Keratinocyte (primary cell): ENCODE data around the gene PYDC1. TPM values are rescaled to one million over a fixed set of nuclear protein-coding genes. Genes with fewer than 3 reads are reported as not detected.

Experiments used
- DNase-seq: peaks from one replicate; pipeline ENCODE4 v3.0.0-alpha.2; 2011; ENCODE audit warnings: low read depth, missing footprints, low spot score
- FAIRE-seq: peaks from 2 replicates; lab custom pipeline; 2011; peaks lifted over from hg19 to GRCh38; lab: Jason Lieb, UNC
- H2AFZ ChIP-seq: 2 replicates; pipeline ENCODE4 v1.6.0; 2012; ENCODE audit warnings: low read length, control low read depth, inconsistent platforms; ENCODE audit not compliant: control insufficient read depth
- H3K27ac ChIP-seq: 2 replicates; pipeline ENCODE4 v1.5.1; 2011; ENCODE audit warnings: low read length; ENCODE audit not compliant: control insufficient read depth, insufficient read depth
- H3K27me3 ChIP-seq: 3 replicates; pipeline ENCODE4 v1.6.0; 2011; ENCODE audit warnings: low read length; ENCODE audit not compliant: control insufficient read depth, insufficient read depth; ENCODE audit errors: extremely low read depth
- H3K36me3 ChIP-seq, 2 experiments: 2 replicates in 1 of 2; 3 replicates in 1 of 2; pipeline ENCODE4 v1.5.1; 2011; ENCODE audit warnings: low read length in 2 of 2, mild to moderate bottlenecking in 1 of 2; ENCODE audit not compliant: control insufficient read depth in 2 of 2, insufficient read depth in 2 of 2; ENCODE audit errors: extremely low read depth in 1 of 2
- H3K4me1 ChIP-seq: 3 replicates; pipeline ENCODE4 v1.5.1; 2011; ENCODE audit warnings: low read length; ENCODE audit not compliant: control insufficient read depth, insufficient read depth; ENCODE audit errors: extremely low read depth
- H3K4me2 ChIP-seq: 3 replicates; pipeline ENCODE4 v1.6.0; 2011; ENCODE audit warnings: low read depth, low read length; ENCODE audit not compliant: control insufficient read depth, insufficient read depth; ENCODE audit errors: extremely low read depth
- H3K4me3 ChIP-seq, 3 experiments: fragments of 200-600 bp in 1 of 3; sonication (generic) in 1 of 3; 2 replicates in 2 of 3; 3 replicates in 1 of 3; pipeline ENCODE4 v1.5.1; 2011 to 2016; ENCODE audit warnings: low read length in 3 of 3, mild to moderate bottlenecking in 3 of 3, control low read depth in 2 of 3, inconsistent platforms in 1 of 3, low read depth in 1 of 3, mixed read lengths in 1 of 3, mixed run types in 1 of 3, moderate library complexity in 1 of 3; ENCODE audit not compliant: control insufficient read depth in 2 of 3, insufficient read depth in 2 of 3; ENCODE audit errors: extremely low read depth in 1 of 3
- H3K79me2 ChIP-seq: 2 replicates; pipeline ENCODE4 v1.6.0; 2012; ENCODE audit warnings: low read length; ENCODE audit not compliant: control insufficient read depth, insufficient read depth
- H3K9ac ChIP-seq: 3 replicates; pipeline ENCODE4 v1.6.0; 2011; ENCODE audit warnings: low read length; ENCODE audit not compliant: control insufficient read depth, insufficient read depth; ENCODE audit errors: extremely low read depth
- H3K9me1 ChIP-seq: 3 replicates; pipeline ENCODE4 v1.6.0; 2011; ENCODE audit warnings: low read length; ENCODE audit not compliant: control insufficient read depth, insufficient read depth; ENCODE audit errors: extremely low read depth
- H3K9me3 ChIP-seq: 2 replicates; pipeline ENCODE4 v1.5.1; 2012; ENCODE audit warnings: low read depth, low read length; ENCODE audit not compliant: control insufficient read depth
- H4K20me1 ChIP-seq: 3 replicates; pipeline ENCODE4 v1.6.0; 2011; ENCODE audit warnings: low read length; ENCODE audit not compliant: control insufficient read depth, insufficient read depth; ENCODE audit errors: extremely low read depth
- EZH2 ChIP-seq: IDR thresholded peaks from one replicate; pipeline ENCODE4 v1.6.1; 2012; ENCODE audit warnings: inconsistent platforms, mild to moderate bottlenecking, low read length, moderate library complexity
- dilution Hi-C: fragments of 300-500 bp; cut with MboI; formaldehyde crosslinking; loops from one replicate; pipeline ENCODE4 v1.7.0; 2020; ENCODE audit warnings: low sequenced_read_pairs; ENCODE audit not compliant: extremely low pct_ligation_motif_present
- polyA plus RNA-seq, 5 experiments: library from polyadenylated mRNA; depleted of rRNA in 3 of 5; stranded (reverse) in 3 of 5; stranded (forward) in 1 of 5; unstranded in 1 of 5; fragments of >200 nt; gene quantifications; 1 replicate in 1 of 5; 2 replicates in 3 of 5; 3 replicates in 1 of 5; pipeline versions ENCODE4 v1.2.1 to v1.2.3, GENCODE V29; 2011 to 2012; ENCODE audit warnings: missing spikeins in 2 of 5, low read depth in 1 of 5, low replicate concordance in 1 of 5
- small RNA-seq, 3 experiments: library from RNA; depleted of rRNA; stranded (forward); fragments of <200 nt; gene quantifications; one replicate each; pipeline ENCODE3, GENCODE V24; 2012; ENCODE audit warnings: low read depth in 3 of 3, low replicate concordance in 1 of 3; ENCODE audit not compliant: insufficient read length in 3 of 3
- TF ChIP-seq, protein P1 (sequence below), 3 experiments: IDR thresholded peaks in 1 of 3; conservative IDR thresholded peaks in 1 of 3; optimal IDR thresholded peaks in 1 of 3; 2 replicates in 2 of 3; 3 replicates in 1 of 3; pipeline versions ENCODE3 to v1.5.1; 2011; ENCODE audit warnings: low read length in 3 of 3, mild to moderate bottlenecking in 3 of 3, moderate library complexity in 2 of 3, control low read depth in 1 of 3, inconsistent platforms in 1 of 3; ENCODE audit not compliant: insufficient read depth in 2 of 3; ENCODE audit errors: extremely low read depth in 1 of 3

Gene PYDC1
- polyA plus RNA-seq, 1 donor (not counting 4 experiments of a cell fraction or from before 2014, with no cell fraction given), result not detected

DNA sequence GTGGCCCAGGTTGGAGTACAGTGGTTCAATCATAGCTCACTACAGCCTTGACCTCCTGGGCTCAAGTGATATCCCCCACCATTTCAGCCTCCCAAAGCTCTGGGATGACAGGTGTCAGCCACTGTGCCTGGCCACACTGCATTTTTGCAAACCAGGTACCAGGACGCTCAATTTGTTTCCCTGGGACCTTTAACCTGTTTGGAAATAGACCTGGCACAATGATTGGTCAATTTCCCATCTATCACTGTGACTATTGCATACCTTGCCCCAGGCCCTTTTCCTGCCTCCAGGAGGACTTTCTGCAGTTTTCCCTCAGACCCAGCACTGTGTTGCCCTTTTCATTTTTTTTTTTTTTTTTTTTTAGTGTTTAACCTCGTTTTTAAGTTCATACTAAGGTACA lies 48.1 kb downstream of the PYDC1 start:
- Histone ChIP-seq H3K79me2 (no peaks in the 10 kb centered on the region), H3K9me3 (no peaks in the 10 kb centered on the region), H3K9ac (no peak overlapping the region), H3K4me2 (no peak overlapping the region), H3K9me1 (no peaks in the 10 kb centered on the region), H3K36me3 (no peaks in the 10 kb centered on the region), H3K4me3 (no peak overlapping the region), H2AFZ (no peak overlapping the region), H4K20me1 (no peaks in the 10 kb centered on the region), H3K27me3 (no peaks in the 10 kb centered on the region), H3K4me1 (no peaks in the 10 kb centered on the region), H3K27ac (no peak overlapping the region)
- TF ChIP-seq, protein P1, sequence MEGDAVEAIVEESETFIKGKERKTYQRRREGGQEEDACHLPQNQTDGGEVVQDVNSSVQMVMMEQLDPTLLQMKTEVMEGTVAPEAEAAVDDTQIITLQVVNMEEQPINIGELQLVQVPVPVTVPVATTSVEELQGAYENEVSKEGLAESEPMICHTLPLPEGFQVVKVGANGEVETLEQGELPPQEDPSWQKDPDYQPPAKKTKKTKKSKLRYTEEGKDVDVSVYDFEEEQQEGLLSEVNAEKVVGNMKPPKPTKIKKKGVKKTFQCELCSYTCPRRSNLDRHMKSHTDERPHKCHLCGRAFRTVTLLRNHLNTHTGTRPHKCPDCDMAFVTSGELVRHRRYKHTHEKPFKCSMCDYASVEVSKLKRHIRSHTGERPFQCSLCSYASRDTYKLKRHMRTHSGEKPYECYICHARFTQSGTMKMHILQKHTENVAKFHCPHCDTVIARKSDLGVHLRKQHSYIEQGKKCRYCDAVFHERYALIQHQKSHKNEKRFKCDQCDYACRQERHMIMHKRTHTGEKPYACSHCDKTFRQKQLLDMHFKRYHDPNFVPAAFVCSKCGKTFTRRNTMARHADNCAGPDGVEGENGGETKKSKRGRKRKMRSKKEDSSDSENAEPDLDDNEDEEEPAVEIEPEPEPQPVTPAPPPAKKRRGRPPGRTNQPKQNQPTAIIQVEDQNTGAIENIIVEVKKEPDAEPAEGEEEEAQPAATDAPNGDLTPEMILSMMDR (optimal IDR thresholded peaks at IDR 0.05 in 1 of 3, IDR thresholded peaks at IDR 0.05 in 1 of 3, conservative IDR thresholded peaks at IDR 0.05 in 1 of 3; ENCODE audit: extremely low read depth in 1 of 3, insufficient read depth in 2 of 3, low read length in 3 of 3), result no peak
- no peak for TF ChIP-seq EZH2
- DNase-seq, result no peak
- dilution Hi-C loops, result no loop called here
- no peak for FAIRE-seq

DNA sequence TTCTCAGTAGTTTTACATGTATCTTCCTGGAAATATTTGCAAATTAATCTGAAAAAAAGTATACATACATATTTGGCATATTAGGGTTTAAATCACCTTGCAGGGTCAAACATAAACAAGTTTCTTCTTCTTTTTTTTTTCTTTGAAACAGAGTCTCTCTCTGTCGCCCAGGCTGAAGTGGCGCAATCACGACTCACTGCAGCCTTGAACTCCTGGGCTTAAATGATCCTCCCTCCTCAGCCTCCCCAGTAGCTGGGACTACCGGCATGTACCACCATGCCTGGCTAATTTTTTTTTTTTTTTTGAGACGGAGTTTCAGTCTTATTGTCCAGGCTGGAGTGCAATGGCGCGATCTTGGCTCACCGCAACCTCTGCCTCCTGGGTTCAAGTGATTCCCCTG lies 49.6 kb downstream of the PYDC1 start:
- dilution Hi-C loops, result no loop called here
- Histone ChIP-seq H4K20me1 (no peaks in the 10 kb centered on the region), H3K79me2 (no peaks in the 10 kb centered on the region), H3K4me2 (no peak overlapping the region), H3K9me1 (no peaks in the 10 kb centered on the region), H3K27me3 (no peaks in the 10 kb centered on the region), H3K9me3 (no peaks in the 10 kb centered on the region), H3K4me3 (no peak overlapping the region), H3K4me1 (no peaks in the 10 kb centered on the region), H3K36me3 (no peaks in the 10 kb centered on the region), H3K9ac (no peak overlapping the region), H2AFZ (no peak overlapping the region), H3K27ac (no peak overlapping the region)
- no peak for TF ChIP-seq EZH2
- TF ChIP-seq, protein P1 (optimal IDR thresholded peaks at IDR 0.05 in 1 of 3, IDR thresholded peaks at IDR 0.05 in 1 of 3, conservative IDR thresholded peaks at IDR 0.05 in 1 of 3; ENCODE audit: extremely low read depth in 1 of 3, insufficient read depth in 2 of 3, low read length in 3 of 3), result no peak
- no peak for FAIRE-seq
- DNase-seq, result no peak

Small RNA genes lying within 50 kb of the gene (small RNA-seq; reads per million reads assigned to genes)
- gene NDUFA3P6, result 0 to 0.07 (median 0) reads per million in 3 experiments

Other genes with a start within 250 kb of the PYDC1 start
- 2.0 to 3.5 TPM (median 2.4 TPM) in 3 replicates for gene HSD3B7, start 231.9 kb downstream of the PYDC1 start, polyA plus RNA-seq
- 0.34 to 0.55 TPM (median 0.50 TPM) in 3 replicates for gene STX1B, start 206.5 kb downstream of the PYDC1 start, polyA plus RNA-seq
- 43.6 to 51.1 TPM (median 48.3 TPM) in 3 replicates for gene STX4, start 183.6 kb downstream of the PYDC1 start, polyA plus RNA-seq
- 5.5 to 9.4 TPM (median 8.3 TPM) in 3 replicates for gene ZNF668, start 142.9 kb downstream of the PYDC1 start, polyA plus RNA-seq
- gene ZNF646, start 142.7 kb downstream of the PYDC1 start, polyA plus RNA-seq, result 2.5 to 4.3 TPM (median 2.7 TPM) in 3 replicates
- gene PRSS53, start 128.2 kb downstream of the PYDC1 start, polyA plus RNA-seq, result 0.50 to 1.2 TPM (median 0.97 TPM) in 3 replicates
- 73.6 to 118 TPM (median 96.1 TPM) in 3 replicates for gene VKORC1, start 122.3 kb downstream of the PYDC1 start, polyA plus RNA-seq
- gene BCKDK, start 108.7 kb downstream of the PYDC1 start, polyA plus RNA-seq, result 17.2 to 35.7 TPM (median 19.9 TPM) in 3 replicates
- gene KAT8, start 99.5 kb downstream of the PYDC1 start, polyA plus RNA-seq, result 25.9 to 26.4 TPM (median 26.1 TPM) in 3 replicates
- 31.2 to 65.3 TPM (median 46.4 TPM) in 3 replicates for gene PRSS8, start 81.4 kb downstream of the PYDC1 start, polyA plus RNA-seq
- gene PRSS36, start 67.1 kb downstream of the PYDC1 start, polyA plus RNA-seq, result 0.08 to 0.95 TPM (median 0.43 TPM) in 3 replicates
- 88.0 to 210 TPM (median 199 TPM) in 3 replicates for gene FUS, start 37.0 kb downstream of the PYDC1 start, polyA plus RNA-seq
- 46.4 to 84.9 TPM (median 58.1 TPM) in 3 replicates for gene PYCARD, start 14.4 kb downstream of the PYDC1 start, polyA plus RNA-seq
- under 0.01 TPM in 1 of 3 replicates, not detected in the others for gene TRIM72, start 3.0 kb downstream of the PYDC1 start, polyA plus RNA-seq
- gene ITGAM, start 42.8 kb upstream of the PYDC1 start, polyA plus RNA-seq, result 0.11 to 0.30 TPM (median 0.13 TPM) in 3 replicates
- gene ITGAX, start 138.0 kb upstream of the PYDC1 start, polyA plus RNA-seq, result 0.03 to 0.11 TPM (median 0.04 TPM) in 3 replicates
- gene ITGAD, start 176.2 kb upstream of the PYDC1 start, polyA plus RNA-seq, result not detected in 3 replicates
- not detected in 3 replicates for gene COX6A2, start 211.2 kb upstream of the PYDC1 start, polyA plus RNA-seq
- gene ZNF843, start 225.7 kb upstream of the PYDC1 start, polyA plus RNA-seq, result 0.08 to 0.12 TPM (median 0.10 TPM) in 3 replicates
- gene ARMC5, start 242.4 kb upstream of the PYDC1 start, polyA plus RNA-seq, result 3.0 to 4.4 TPM (median 3.8 TPM) in 3 replicates